BE2C (cell line): ENCODE data around the gene NEK11.

ENCODE experiments used
- DNase-seq: peaks from one replicate; pipeline ENCODE4 v3.0.0-alpha.2; 2020
- H3K27me3 ChIP-seq: fragments of 250-450 bp; sonication (Bioruptor Pico); 2 replicates; pipeline ENCODE4 v1.5.1; 2020; ENCODE audit warnings: mild to moderate bottlenecking
- H3K36me3 ChIP-seq: fragments of 250-450 bp; sonication (Bioruptor Pico); 2 replicates; pipeline ENCODE4 v1.5.1; 2020; ENCODE audit warnings: mild to moderate bottlenecking
- H3K4me1 ChIP-seq: fragments of 250-450 bp; sonication (Bioruptor Pico); 2 replicates; pipeline ENCODE4 v1.5.1; 2020
- H3K4me3 ChIP-seq: 2 replicates; pipeline ENCODE4 v1.5.1; 2011; ENCODE audit warnings: low read depth, low read length
- H3K9me3 ChIP-seq: fragments of 250-450 bp; sonication (Bioruptor Pico); 2 replicates; pipeline ENCODE4 v1.5.1; 2020
- CTCF ChIP-seq: IDR thresholded peaks from 2 replicates; pipeline ENCODE4 v1.5.1; 2012; ENCODE audit warnings: mild to moderate bottlenecking, low read depth, low read length

The NEK11 gene

GRCh38 chr3:131386429-131387165 is 359.9 kb downstream of the NEK11 start:
- no peaks in the 10 kb centered on the region; the same call in 1 of the 2 replicates for H3K4me1 ChIP-seq
- TF ChIP-seq CTCF: no peak
- DNase-seq: no peak
- H3K27me3 ChIP-seq: no peaks in the 10 kb centered on the region
- peaks cover 5% of the 10 kb centered on the region; the same call in 1 of the 2 replicates for H3K36me3 ChIP-seq
- H3K4me3 ChIP-seq: no peak overlapping the region
- H3K9me3 ChIP-seq: no peaks in the 10 kb centered on the region

- DNase-seq: no peak
- peaks cover 3% of the 10 kb centered on the region; the same call in 1 of the 2 replicates for H3K36me3 ChIP-seq
- no peak for TF ChIP-seq CTCF
- no peaks in the 10 kb centered on the region for H3K9me3 ChIP-seq
- H3K4me3 ChIP-seq: no peak overlapping the region
- no peaks in the 10 kb centered on the region for H3K27me3 ChIP-seq
- H3K4me1 ChIP-seq: no peaks in the 10 kb centered on the region
Measured at GRCh38 chr3:131387796-131388489, 361.3 kb downstream of the NEK11 start.

DNA sequence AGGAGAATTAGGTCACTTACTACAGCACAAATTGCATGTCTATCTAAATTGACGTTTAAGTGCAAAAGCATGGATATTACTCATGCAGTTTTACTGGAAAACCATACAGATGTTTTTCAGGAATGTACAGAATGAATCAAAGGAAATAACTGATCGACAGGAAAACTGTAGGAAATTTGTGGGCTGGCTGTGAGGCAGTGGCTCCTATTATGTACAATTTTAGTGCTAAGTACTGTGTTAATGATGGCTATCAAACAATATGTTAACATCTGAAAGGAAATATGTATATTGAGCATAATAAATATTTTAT is 361.8 kb downstream of the NEK11 start:
- no peak for DNase-seq
- H3K27me3 ChIP-seq: no peaks in the 10 kb centered on the region
- H3K4me1 ChIP-seq: no peaks in the 10 kb centered on the region
- no peaks in the 10 kb centered on the region for H3K9me3 ChIP-seq
- no peak for TF ChIP-seq CTCF
- H3K36me3 ChIP-seq: no peaks in the 10 kb centered on the region; the same call in 1 of the 2 replicates
- no peak overlapping the region for H3K4me3 ChIP-seq

DNA sequence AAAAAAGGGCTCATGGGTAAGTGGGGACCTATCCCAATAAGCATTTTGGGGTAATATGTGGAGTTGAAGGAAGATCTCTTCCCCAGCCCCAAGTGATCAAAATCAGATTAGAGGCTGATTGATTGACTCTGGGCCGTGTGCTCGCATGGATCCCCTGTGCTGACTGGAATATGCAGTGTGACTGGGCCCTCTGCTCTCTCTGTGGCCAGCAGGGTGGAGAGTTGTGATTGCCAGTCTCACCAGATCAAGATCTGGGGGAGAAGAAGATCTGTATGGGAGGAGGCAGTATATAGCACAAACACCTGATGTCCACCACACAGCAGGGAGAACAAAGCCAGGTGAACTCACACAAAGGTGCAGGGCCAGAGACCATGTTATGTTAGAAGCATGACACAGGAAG is 363.7 kb downstream of the NEK11 start:
- no peak for DNase-seq
- no peaks in the 10 kb centered on the region for H3K9me3 ChIP-seq
- H3K36me3 ChIP-seq: no peaks in the 10 kb centered on the region
- no peak overlapping the region for H3K4me3 ChIP-seq
- TF ChIP-seq CTCF: no peak
- no peaks in the 10 kb centered on the region for H3K4me1 ChIP-seq
- no peaks in the 10 kb centered on the region for H3K27me3 ChIP-seq

DNA sequence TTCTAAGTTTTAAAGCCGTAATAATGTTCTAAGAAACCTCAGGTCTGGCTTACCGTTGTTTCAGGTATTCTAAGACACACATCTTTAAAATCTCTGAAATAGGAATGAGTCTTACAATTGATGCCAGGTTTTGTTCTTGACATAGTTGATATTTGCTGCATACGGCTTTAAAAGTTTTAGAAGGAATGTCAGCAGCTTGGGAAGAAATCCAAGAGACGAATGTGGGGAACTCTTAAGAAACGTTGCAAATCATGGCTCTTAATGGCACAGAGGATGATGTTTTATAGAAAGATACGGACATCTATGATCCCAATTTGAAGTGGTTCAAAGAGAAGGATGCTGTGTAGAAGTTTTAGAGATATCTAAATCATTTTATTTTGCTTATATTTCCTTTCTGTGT is 366.4 kb downstream of the NEK11 start:
- no peaks in the 10 kb centered on the region for H3K4me1 ChIP-seq
- TF ChIP-seq CTCF: no peak
- H3K36me3 ChIP-seq: no peaks in the 10 kb centered on the region
- no peak for DNase-seq
- no peaks in the 10 kb centered on the region for H3K27me3 ChIP-seq
- H3K4me3 ChIP-seq: no peak overlapping the region
- H3K9me3 ChIP-seq: no peaks in the 10 kb centered on the region

DNA sequence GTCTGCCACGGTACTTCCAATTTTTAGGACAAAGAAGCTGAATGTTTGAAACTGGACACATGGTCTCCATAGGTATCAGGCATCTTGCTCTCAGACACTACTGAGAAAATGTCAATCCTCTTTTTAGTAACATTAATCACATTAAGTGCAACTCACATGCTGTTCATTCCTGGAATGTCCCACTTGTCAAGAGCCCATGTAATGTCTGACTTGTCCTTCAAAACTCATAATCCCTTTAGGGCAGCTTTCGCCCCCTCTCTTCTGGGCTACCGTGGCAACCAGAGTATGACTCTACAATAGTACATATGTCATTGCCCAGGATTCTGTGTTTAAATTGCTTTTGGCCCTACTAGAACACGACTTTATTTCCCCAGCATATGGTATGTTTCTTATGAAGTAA is 367.2 kb downstream of the NEK11 start:
- H3K27me3 ChIP-seq: no peaks in the 10 kb centered on the region
- no peaks in the 10 kb centered on the region for H3K4me1 ChIP-seq
- H3K9me3 ChIP-seq: no peaks in the 10 kb centered on the region
- no peaks in the 10 kb centered on the region for H3K36me3 ChIP-seq
- no peak for TF ChIP-seq CTCF
- no peak for DNase-seq
- no peak overlapping the region for H3K4me3 ChIP-seq
